GM04504 (cell line): ENCODE measurements around the gene WBP1.
A peak's percentile ranks its signal among the peaks of the same experiment; 100 is the strongest.
"Not testable (repeated sequence)": the region's sequence is repeated elsewhere in the genome, so short reads cannot be mapped to it uniquely, and the experiment has no call there.

Experiments used
- DNase-seq: peaks from one replicate; pipeline ENCODE4 v3.0.0-alpha.2; 2012; ENCODE audit warnings: low read depth

Gene WBP1

GRCh38 chr2:74427551-74427950 lies 30.7 kb upstream of the WBP1 start:
- DNase-seq, result no peak

- no peak for DNase-seq
Observed at GRCh38 chr2:74428675-74429074, 29.6 kb upstream of the WBP1 start.

- no peak for DNase-seq
Observed at GRCh38 chr2:74429487-74430451, 28.5 kb upstream of the WBP1 start.

- DNase-seq, result no peak
Observed at GRCh38 chr2:74430502-74430901, 27.7 kb upstream of the WBP1 start.

- no peak for DNase-seq
Observed at GRCh38 chr2:74436111-74436805, 22.0 kb upstream of the WBP1 start.

- no peak for DNase-seq
Observed at GRCh38 chr2:74436848-74437695, 21.2 kb upstream of the WBP1 start.

- DNase-seq, result no peak
Observed at GRCh38 chr2:74438248-74438647, 20.0 kb upstream of the WBP1 start.

GRCh38 chr2:74439373-74439772 lies 18.9 kb upstream of the WBP1 start:
- no peak for DNase-seq

- no peak for DNase-seq
Observed at GRCh38 chr2:74439803-74440377, 18.3 kb upstream of the WBP1 start.

- DNase-seq, result peak; percentile 57
Observed at GRCh38 chr2:74440378-74441169, 17.7 kb upstream of the WBP1 start.

GRCh38 chr2:74441170-74441689 lies 17.0 kb upstream of the WBP1 start:
- no peak for DNase-seq

GRCh38 chr2:74441690-74442482 lies 16.4 kb upstream of the WBP1 start, which contains the start of gene RTKN:
RTKN (minus strand) TSS chr2:74441937; CDS start chr2:74441816, 121 bp downstream.
- no peak for DNase-seq

GRCh38 chr2:74442483-74443297 lies 15.5 kb upstream of the WBP1 start:
- DNase-seq, result not testable (repeated sequence)

- DNase-seq, result no peak
Observed at GRCh38 chr2:74444498-74445318, 13.5 kb upstream of the WBP1 start.

- DNase-seq, result no peak
Observed at GRCh38 chr2:74447230-74447999, 10.8 kb upstream of the WBP1 start.

- no peak for DNase-seq
Observed at GRCh38 chr2:74448771-74449170, 9.5 kb upstream of the WBP1 start.

- DNase-seq, result no peak
Observed at GRCh38 chr2:74450570-74451190, 7.6 kb upstream of the WBP1 start.
